Umbilical cord (tissue), 2 donors: ENCODE measurements around the gene PRR11. TPM values are rescaled to one million over a fixed set of nuclear protein-coding genes. Genes with fewer than 3 reads are reported as not detected.
"Not testable (repeated sequence)": the region's sequence is repeated elsewhere in the genome, so short reads cannot be mapped to it uniquely, and the experiment has no call there.

Experiments
- DNase-seq: peaks from one replicate; pipeline ENCODE4 v3.0.0-alpha.2; 2015; ENCODE audit warnings: low spot score
- total RNA-seq: library from RNA; depleted of rRNA; stranded (reverse); fragments of >200 nt; gene quantifications from one replicate; pipeline ENCODE4 v1.2.3, GENCODE V29; 2014; ENCODE audit warnings: low replicate concordance; ENCODE audit not compliant: insufficient read depth

PRR11 gene
- total RNA-seq, 1 donor from 2014 or later = 20.9 TPM

- DNase-seq = no peak
Measured at GRCh38 chr17:59151591-59151990, 4.0 kb upstream of the PRR11 start.

- DNase-seq = no peak
Measured at GRCh38 chr17:59152925-59153324, 2.6 kb upstream of the PRR11 start.

GRCh38 chr17:59154292-59154720 is 1.2 kb upstream of the PRR11 start:
- no peak for DNase-seq

GRCh38 chr17:59154721-59155438 is 666 bp upstream of the PRR11 start, which contains the start of gene SKA2:
TSS of gene SKA2 (minus strand) at chr17:59155186. CDS start at chr17:59155163, 23 bp downstream.
- DNase-seq = peak; percentile 100

GRCh38 chr17:59160157-59161025 is 4.8 kb downstream of the PRR11 start:
- no peak for DNase-seq

- no peak for DNase-seq
Measured at GRCh38 chr17:59161477-59161876, 5.9 kb downstream of the PRR11 start.

GRCh38 chr17:59165933-59166342 is 10.4 kb downstream of the PRR11 start:
- peak; percentile 16 for DNase-seq

GRCh38 chr17:59167571-59168001 is 12.0 kb downstream of the PRR11 start:
- DNase-seq = no peak

GRCh38 chr17:59172436-59173004 is 17.0 kb downstream of the PRR11 start:
- no peak for DNase-seq

- no peak for DNase-seq
Measured at GRCh38 chr17:59174671-59175070, 19.1 kb downstream of the PRR11 start.

- DNase-seq = no peak
Measured at GRCh38 chr17:59175076-59175475, 19.5 kb downstream of the PRR11 start.

- no peak for DNase-seq
Measured at GRCh38 chr17:59178266-59178985, 22.9 kb downstream of the PRR11 start.

GRCh38 chr17:59179601-59180000 is 24.1 kb downstream of the PRR11 start:
- DNase-seq = not testable (repeated sequence)

GRCh38 chr17:59180626-59181025 is 25.1 kb downstream of the PRR11 start:
- no peak for DNase-seq

- no peak for DNase-seq
Measured at GRCh38 chr17:59181481-59181880, 25.9 kb downstream of the PRR11 start.

- no peak for DNase-seq
Measured at GRCh38 chr17:59185997-59186396, 30.5 kb downstream of the PRR11 start.

GRCh38 chr17:59186850-59187249 is 31.3 kb downstream of the PRR11 start:
- DNase-seq = peak; percentile 68

- DNase-seq = no peak
Measured at GRCh38 chr17:59190806-59191205, 35.3 kb downstream of the PRR11 start.

GRCh38 chr17:59193336-59193862 is 37.9 kb downstream of the PRR11 start:
- no peak for DNase-seq

GRCh38 chr17:59199398-59199797 is 43.9 kb downstream of the PRR11 start:
- DNase-seq = no peak

GRCh38 chr17:59202320-59202719 is 46.8 kb downstream of the PRR11 start:
- no peak for DNase-seq
